Body of pancreas (tissue), 2 donors: ENCODE results near the gene VN1R4. TPM values are rescaled to one million over a fixed set of nuclear protein-coding genes. Genes with fewer than 3 reads are reported as not detected.

Experiments
- total RNA-seq, 2 donors: library from RNA; depleted of rRNA; stranded (reverse); fragments of >200 nt; gene quantifications; one replicate each; pipeline ENCODE4 v1.1.0, GENCODE V29; 2016

Gene VN1R4
- total RNA-seq, 2 donors from 2014 or later: not detected

Other genes with a start within 250 kb of the VN1R4 start
- not detected for gene ERVV-2, start 223.0 kb downstream of the VN1R4 start, total RNA-seq
- 10 to 100 TPM; 16.6 to 32.3 TPM for gene ZNF160, start 164.3 kb downstream of the VN1R4 start, total RNA-seq
- gene ZNF415, start 134.8 kb downstream of the VN1R4 start, total RNA-seq: 1 to 10 TPM; 3.9 to 6.9 TPM
- gene ZNF347, start 108.7 kb downstream of the VN1R4 start, total RNA-seq: 1 to 10 TPM; 4.0 to 9.9 TPM
- gene ZNF665, start 74.4 kb downstream of the VN1R4 start, total RNA-seq: 1 to 10 TPM in 1 of 2 donors, under 1 TPM in 1; 0.78 to 3.3 TPM
- 1 to 10 TPM; 2.3 to 3.4 TPM for gene ZNF677, start 12.8 kb downstream of the VN1R4 start, total RNA-seq
- gene VN1R2, start 9.4 kb downstream of the VN1R4 start, total RNA-seq: not detected
- 1 to 10 TPM; 3.0 to 4.2 TPM for gene ZNF845, start 66.0 kb upstream of the VN1R4 start, total RNA-seq
- gene ZNF525, start 98.0 kb upstream of the VN1R4 start, total RNA-seq: 10 to 100 TPM; 12.2 to 14.2 TPM
- 1 to 10 TPM; 7.5 to 9.6 TPM for gene ZNF765, start 127.4 kb upstream of the VN1R4 start, total RNA-seq
- 1 to 10 TPM; 4.3 to 6.2 TPM for gene ZNF761, start 164.3 kb upstream of the VN1R4 start, total RNA-seq
- 1 to 10 TPM; 1.6 to 1.8 TPM for gene ZNF813, start 200.0 kb upstream of the VN1R4 start, total RNA-seq